CD4-positive, alpha-beta T cell (primary cell): ENCODE data around the gene ZGRF1. TPM values are rescaled to one million over a fixed set of nuclear protein-coding genes. Genes with fewer than 3 reads are reported as not detected.

ENCODE experiments used
- ATAC-seq: fragments of 200-7000 bp; cut with Tn5 transposase; one replicate; pipeline ENCODE4 v1.10.0; 2022; ENCODE audit warnings: mild to moderate bottlenecking; ENCODE audit not compliant: poor library complexity
- CTCF ChIA-PET: fragments of 350-600 bp; sonication (Branson Sonifier 250); formaldehyde crosslinking; loops from one replicate; lab custom pipeline; 2021; ENCODE audit warnings: antibody characterized with exemption, inconsistent platforms; lab: Charles Lee
- POLR2A ChIA-PET: fragments of 350-600 bp; sonication (Branson Sonifier 250); formaldehyde crosslinking; loops from one replicate; lab custom pipeline; 2021; ENCODE audit warnings: antibody characterized with exemption, inconsistent platforms; lab: Charles Lee
- DNase-seq, 14 experiments: peaks; one replicate each; pipeline ENCODE4 v3.0.0-alpha.2; 2013 to 2020; ENCODE audit warnings: mixed read lengths in 2 of 14
- H3K27ac ChIP-seq, 2 donors: one replicate each; pipeline versions ENCODE4 v1.5.1 to v1.7.0; 2013; ENCODE audit warnings: low read length in 2 of 2, low read depth in 1 of 2, mild to moderate bottlenecking in 1 of 2
- H3K27me3 ChIP-seq, 2 experiments: 1 replicate in 1 of 2; 2 replicates in 1 of 2; pipeline versions ENCODE4 v1.6.1 to v1.7.0; 2013; ENCODE audit warnings: low read length in 2 of 2, control low read depth in 1 of 2, mild to moderate bottlenecking in 1 of 2, moderate library complexity in 1 of 2; ENCODE audit not compliant: insufficient read depth in 2 of 2, control insufficient read depth in 1 of 2
- H3K36me3 ChIP-seq: one replicate; pipeline ENCODE4 v1.6.1; 2013; ENCODE audit warnings: low read length, control low read depth; ENCODE audit not compliant: insufficient read depth
- H3K4me1 ChIP-seq: one replicate; pipeline ENCODE4 v1.6.1; 2013; ENCODE audit warnings: low read length, control low read depth; ENCODE audit not compliant: insufficient read depth
- H3K4me3 ChIP-seq: one replicate; pipeline ENCODE4 v1.5.1; 2013; ENCODE audit warnings: mild to moderate bottlenecking, low read length, moderate library complexity
- H3K9me3 ChIP-seq, 2 experiments: 1 replicate in 1 of 2; 2 replicates in 1 of 2; pipeline versions ENCODE4 v1.6.1 to v1.7.0; 2013; ENCODE audit warnings: low read length in 2 of 2, mild to moderate bottlenecking in 2 of 2, control low read depth in 1 of 2, moderate library complexity in 1 of 2; ENCODE audit not compliant: control insufficient read depth in 1 of 2, insufficient read depth in 1 of 2
- H3K27ac Mint-ChIP-seq: one replicate; pipeline ENCODE4 v1.8.0; 2020; ENCODE audit warnings: mixed read lengths
- H3K27me3 Mint-ChIP-seq: one replicate; pipeline ENCODE4 v1.8.0; 2021; ENCODE audit warnings: mixed read lengths
- H3K36me3 Mint-ChIP-seq: one replicate; pipeline ENCODE4 v1.8.0; 2021; ENCODE audit warnings: low read depth, mixed read lengths
- H3K4me1 Mint-ChIP-seq: one replicate; pipeline ENCODE4 v1.8.0; 2021; ENCODE audit warnings: low read depth, mixed read lengths
- H3K4me3 Mint-ChIP-seq: one replicate; pipeline ENCODE4 v1.8.0; 2020; ENCODE audit warnings: mild to moderate bottlenecking, mixed read lengths
- H3K9me3 Mint-ChIP-seq: one replicate; pipeline ENCODE4 v1.8.0; 2020; ENCODE audit warnings: mixed read lengths
- CTCF ChIP-seq: fragments of 200-600 bp; IDR thresholded peaks from one replicate; pipeline ENCODE4 v1.8.0; 2022; ENCODE audit warnings: antibody characterized with exemption, mild to moderate bottlenecking
- intact Hi-C, 2 experiments: fragments of 100-400 bp; cut with DNase I in 1 of 2; cut with micrococcal nuclease in 1 of 2; formaldehyde crosslinking; loops; one replicate each; pipeline versions ENCODE4 v1.15.1 to v1.9.0; 2023 to 2025; cut with DNase I, micrococcal nuclease
- total RNA-seq, 174 experiments: library from RNA in 2 of 174; stranded (reverse) in 2 of 174; gene quantifications; one replicate each; pipeline ENCODE4 v1.2.3 and lab custom pipeline; 2021 to 2026

The ZGRF1 gene
- total RNA-seq, 2 experiments from 2014 or later = 11.3 to 11.7 TPM

GRCh38 chr4:112652216-112652615 is 15.5 kb upstream of the ZGRF1 start:
- Mint-ChIP-seq H3K36me3 (peaks cover 79% of the 10 kb centered on the region), H3K4me3 (no peak overlapping the region)

DNA sequence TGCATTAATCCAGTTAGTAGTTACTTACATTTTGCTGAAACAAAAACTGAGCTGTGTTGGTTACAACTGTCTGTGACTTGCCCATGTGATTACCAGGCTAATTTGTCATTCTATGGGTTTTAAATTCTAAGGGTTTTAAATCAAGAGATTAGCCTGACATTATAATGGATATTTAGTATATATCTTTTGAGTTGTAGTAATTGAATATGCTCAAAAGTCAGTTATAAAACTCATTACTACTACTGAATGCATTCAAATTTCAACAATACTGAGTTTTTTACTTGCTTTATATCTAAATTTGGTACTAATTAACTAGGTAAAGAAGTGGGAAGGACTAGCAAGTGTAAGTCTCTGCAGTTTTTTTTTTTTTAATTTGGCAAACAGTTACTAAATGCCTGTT is 14.9 kb upstream of the ZGRF1 start:
- ATAC-seq (no peak), DNase-seq (no peak)
- no peak overlapping the region for H3K27ac Mint-ChIP-seq
- H3K4me1 Mint-ChIP-seq = no peaks in the 10 kb centered on the region
- intact Hi-C loops = no loop called here
- no peaks in the 10 kb centered on the region for H3K9me3 ChIP-seq
- no peaks in the 10 kb centered on the region for H3K27me3 Mint-ChIP-seq
- ChIA-PET POLR2A (no interaction called here), CTCF (no interaction called here)
- H3K27me3 ChIP-seq = no peaks in the 10 kb centered on the region
- no peak overlapping the region for H3K4me3 ChIP-seq
- H3K36me3 Mint-ChIP-seq = peaks cover 80% of the 10 kb centered on the region
- H3K9me3 Mint-ChIP-seq = no peaks in the 10 kb centered on the region
- H3K27ac ChIP-seq = no peak overlapping the region
- peaks cover 94% of the 10 kb centered on the region for H3K36me3 ChIP-seq
- no peak overlapping the region for H3K4me3 Mint-ChIP-seq
- no peak for TF ChIP-seq CTCF
- no peaks in the 10 kb centered on the region for H3K4me1 ChIP-seq

More at GRCh38 chr4:112652216-112652615, 15.5 kb upstream of the ZGRF1 start:
- H3K27ac Mint-ChIP-seq = no peak overlapping the region
- H3K27ac ChIP-seq = no peak overlapping the region
- CTCF ChIA-PET = interaction anchor here (0.9 kb wide), 1 partner anchor 11 kb away, joined by 5 read pairs; no protein-coding TSS in a partner anchor
- no peaks in the 10 kb centered on the region for H3K27me3 ChIP-seq
- DNase-seq (no peak), ATAC-seq (no peak)
- H3K9me3 ChIP-seq = no peaks in the 10 kb centered on the region
- H3K4me3 ChIP-seq = no peak overlapping the region
- TF ChIP-seq CTCF = no peak
- H3K27me3 Mint-ChIP-seq = no peaks in the 10 kb centered on the region
- POLR2A ChIA-PET = interaction anchor here (1.4 kb wide), 1 partner anchor 10 kb away, joined by 3 read pairs; no protein-coding TSS in a partner anchor
- H3K4me1 ChIP-seq = no peaks in the 10 kb centered on the region
- no peaks in the 10 kb centered on the region for H3K9me3 Mint-ChIP-seq
- no peaks in the 10 kb centered on the region for H3K4me1 Mint-ChIP-seq
- intact Hi-C loops = no loop called here
- peaks cover 94% of the 10 kb centered on the region for H3K36me3 ChIP-seq

GRCh38 chr4:112650332-112650731 is 13.6 kb upstream of the ZGRF1 start:
- ATAC-seq (no peak), DNase-seq (no peak)
- Histone ChIP-seq H3K36me3 (peaks cover 94% of the 10 kb centered on the region), H3K9me3 (no peaks in the 10 kb centered on the region), H3K27ac (no peak overlapping the region), H3K4me1 (no peaks in the 10 kb centered on the region), H3K27me3 (no peaks in the 10 kb centered on the region), H3K4me3 (no peak overlapping the region)
- Mint-ChIP-seq H3K9me3 (no peaks in the 10 kb centered on the region), H3K4me3 (no peak overlapping the region), H3K27me3 (no peaks in the 10 kb centered on the region), H3K4me1 (no peaks in the 10 kb centered on the region), H3K36me3 (peaks cover 78% of the 10 kb centered on the region), H3K27ac (no peak overlapping the region)
- no peak for TF ChIP-seq CTCF
- ChIA-PET CTCF (no interaction called here), POLR2A (no interaction called here)
- intact Hi-C loops = no loop called here
